Measurements from ENCODE around the gene EHMT2. TPM values are rescaled to one million over a fixed set of nuclear protein-coding genes. Genes with fewer than 3 reads are reported as not detected.
A peak's percentile ranks its signal among the peaks of the same experiment; 100 is the strongest.
"Not testable (repeated sequence)": the region's sequence is repeated elsewhere in the genome, so short reads cannot be mapped to it uniquely, and the experiment has no call there.

EHMT2 gene
- total and polyA plus RNA-seq, 5 donors, result 13.5 to 24.0 (median 19.9) TPM

GRCh38 chr6:31858707-31859106 lies 38.8 kb downstream of the EHMT2 start:
- DNase-seq (peak in 1 of 3 donors; percentile 4), ATAC-seq (no peak)
- peaks cover 2% of the 10 kb centered on the region for H3K4me1 ChIP-seq (ENCODE audit: control insufficient read depth, insufficient read depth, low read length)
- H3K27me3 ChIP-seq (ENCODE audit: control insufficient read depth, insufficient read depth), result no peaks in the 10 kb centered on the region
- no peak overlapping the region for H3K4me3 ChIP-seq (ENCODE audit: low read length)
- intact Hi-C loops (cut with DNase I), result no loop called here
- H3K9me3 ChIP-seq (ENCODE audit: control insufficient read depth, low read length), result no peaks in the 10 kb centered on the region
- 95% methylated on average over 8 of the region's 8 CpGs for WGBS
- H3K27ac ChIP-seq (ENCODE audit: low read length), result no peak overlapping the region

GRCh38 chr6:31857774-31858173 lies 39.7 kb downstream of the EHMT2 start:
- DNase-seq; intact Hi-C loops (cut with DNase I); H3K4me1 ChIP-seq (ENCODE audit: control insufficient read depth, insufficient read depth, low read length); H3K27ac ChIP-seq (ENCODE audit: low read length); H3K9me3 ChIP-seq (ENCODE audit: control insufficient read depth, low read length); H3K27me3 ChIP-seq (ENCODE audit: control insufficient read depth, insufficient read depth); H3K4me3 ChIP-seq (ENCODE audit: low read length); ATAC-seq: not testable (repeated sequence)
- 91% methylated on average over 8 of the region's 8 CpGs for WGBS

- WGBS, result 88% methylated on average over 35 of the region's 35 CpGs
- peak in 1 of 3 donors; percentile 41 for DNase-seq
- H3K27me3 ChIP-seq (ENCODE audit: control insufficient read depth, insufficient read depth); H3K4me1 ChIP-seq (ENCODE audit: control insufficient read depth, insufficient read depth, low read length); H3K9me3 ChIP-seq (ENCODE audit: control insufficient read depth, low read length); H3K27ac ChIP-seq (ENCODE audit: low read length); H3K4me3 ChIP-seq (ENCODE audit: low read length); ATAC-seq; intact Hi-C loops (cut with DNase I): not testable (repeated sequence)
Measured at GRCh38 chr6:31851980-31852718, 45.3 kb downstream of the EHMT2 start.

GRCh38 chr6:31851485-31851832 lies 46.0 kb downstream of the EHMT2 start:
- no peak for DNase-seq
- intact Hi-C loops (cut with DNase I), result no loop called here
- no peak for ATAC-seq
- no peak overlapping the region for H3K4me3 ChIP-seq (ENCODE audit: low read length)
- H3K27me3 ChIP-seq (ENCODE audit: control insufficient read depth, insufficient read depth), result no peaks in the 10 kb centered on the region
- no peak overlapping the region for H3K27ac ChIP-seq (ENCODE audit: low read length)
- H3K4me1 ChIP-seq (ENCODE audit: control insufficient read depth, insufficient read depth, low read length), result no peaks in the 10 kb centered on the region
- no peaks in the 10 kb centered on the region for H3K9me3 ChIP-seq (ENCODE audit: control insufficient read depth, low read length)
- WGBS, result 74% methylated on average over 2 of the region's 2 CpGs

GRCh38 chr6:31850765-31851484 lies 46.6 kb downstream of the EHMT2 start:
- no peaks in the 10 kb centered on the region for H3K27me3 ChIP-seq (ENCODE audit: control insufficient read depth, insufficient read depth)
- intact Hi-C loops (cut with DNase I), result no loop called here
- DNase-seq (peak in 1 of 3 donors; percentile 3), ATAC-seq (no peak)
- 94% methylated on average over 2 of the region's 2 CpGs for WGBS
- H3K4me1 ChIP-seq (ENCODE audit: control insufficient read depth, insufficient read depth, low read length), result no peaks in the 10 kb centered on the region
- no peak overlapping the region for H3K27ac ChIP-seq (ENCODE audit: low read length)
- no peak overlapping the region for H3K4me3 ChIP-seq (ENCODE audit: low read length)
- no peaks in the 10 kb centered on the region for H3K9me3 ChIP-seq (ENCODE audit: control insufficient read depth, low read length)

GRCh38 chr6:31847276-31847978 lies 50.1 kb downstream of the EHMT2 start:
- DNase-seq (peak in 1 of 3 donors; percentile 5), ATAC-seq (no peak)
- no peak overlapping the region for H3K4me3 ChIP-seq (ENCODE audit: low read length)
- no peak overlapping the region for H3K27ac ChIP-seq (ENCODE audit: low read length)
- H3K9me3 ChIP-seq (ENCODE audit: control insufficient read depth, low read length), result no peaks in the 10 kb centered on the region
- intact Hi-C loops (cut with DNase I), result no loop called here
- H3K27me3 ChIP-seq (ENCODE audit: control insufficient read depth, insufficient read depth), result no peaks in the 10 kb centered on the region
- WGBS, result 96% methylated on average over 2 of the region's 2 CpGs
- no peaks in the 10 kb centered on the region for H3K4me1 ChIP-seq (ENCODE audit: control insufficient read depth, insufficient read depth, low read length)

GRCh38 chr6:31844507-31844906 lies 53.0 kb downstream of the EHMT2 start:
- DNase-seq (peak in 1 of 3 donors; percentile 0), ATAC-seq (no peak)
- intact Hi-C loops (cut with DNase I), result no loop called here
- no peaks in the 10 kb centered on the region for H3K27me3 ChIP-seq (ENCODE audit: control insufficient read depth, insufficient read depth)
- no peak overlapping the region for H3K27ac ChIP-seq (ENCODE audit: low read length)
- H3K4me3 ChIP-seq (ENCODE audit: low read length), result no peak overlapping the region
- H3K9me3 ChIP-seq (ENCODE audit: control insufficient read depth, low read length), result no peaks in the 10 kb centered on the region
- no peaks in the 10 kb centered on the region for H3K4me1 ChIP-seq (ENCODE audit: control insufficient read depth, insufficient read depth, low read length)
- over 99% methylated on average over 3 of the region's 3 CpGs for WGBS

- Histone ChIP-seq H3K27ac (ENCODE audit: low read length) (no peak overlapping the region), H3K9me3 (ENCODE audit: control insufficient read depth, low read length) (no peaks in the 10 kb centered on the region), H3K27me3 (ENCODE audit: control insufficient read depth, insufficient read depth) (no peaks in the 10 kb centered on the region), H3K4me1 (ENCODE audit: control insufficient read depth, insufficient read depth, low read length) (peaks cover 8% of the 10 kb centered on the region), H3K4me3 (ENCODE audit: low read length) (no peak overlapping the region)
- DNase-seq, result peak in 1 of 3 donors; percentile 12
- no peak for ATAC-seq
- 92% methylated on average over 9 of the region's 9 CpGs for WGBS
- intact Hi-C loops (cut with DNase I), result no loop called here
Measured at GRCh38 chr6:31842053-31842452, 55.4 kb downstream of the EHMT2 start.

- H3K27ac ChIP-seq (ENCODE audit: low read length); H3K27me3 ChIP-seq (ENCODE audit: control insufficient read depth, insufficient read depth); H3K9me3 ChIP-seq (ENCODE audit: control insufficient read depth, low read length); H3K4me3 ChIP-seq (ENCODE audit: low read length); ATAC-seq; H3K4me1 ChIP-seq (ENCODE audit: control insufficient read depth, insufficient read depth, low read length): not testable (repeated sequence)
- peak in 1 of 3 donors; percentile 9 for DNase-seq
- intact Hi-C loops (cut with DNase I), result loop anchor here in 2 of 4 donors (10.0 kb wide), 2 partner anchors 105 to 115 kb away; partner anchors contain the start of genes CLIC1 (in 1 of the 2), DDAH2 (in 1 of the 2), LY6G6C (in 1 of the 2) and MPIG6B (in 1 of the 2)
- WGBS, result 84% methylated on average over 8 of the region's 8 CpGs
Measured at GRCh38 chr6:31839779-31840126, 57.7 kb downstream of the EHMT2 start.

- intact Hi-C loops (cut with DNase I), result loop anchor here in 2 of 4 donors (10.0 kb wide), 2 partner anchors 104 to 114 kb away; partner anchors contain the start of genes CLIC1 (in 1 of the 2), DDAH2 (in 1 of the 2), LY6G6C (in 1 of the 2) and MPIG6B (in 1 of the 2)
- ATAC-seq, result no peak
- Histone ChIP-seq H3K4me3 (ENCODE audit: low read length) (no peak overlapping the region), H3K9me3 (ENCODE audit: control insufficient read depth, low read length) (no peaks in the 10 kb centered on the region), H3K4me1 (ENCODE audit: control insufficient read depth, insufficient read depth, low read length) (peaks cover 8% of the 10 kb centered on the region), H3K27me3 (ENCODE audit: control insufficient read depth, insufficient read depth) (no peaks in the 10 kb centered on the region), H3K27ac (ENCODE audit: low read length) (no peak overlapping the region)
- WGBS, result 95% methylated on average over 3 of the region's 3 CpGs
- DNase-seq, result no peak
Measured at GRCh38 chr6:31838968-31839367, 58.5 kb downstream of the EHMT2 start.
